C4-2B (cell line): ENCODE results near the gene TALDO1.

ENCODE experiments used
- H3K27ac ChIP-seq: fragments of 450-650 bp; 2 replicates; pipeline ENCODE4 v1.5.1; 2017
- ZFX ChIP-seq: fragments of 450-650 bp; IDR thresholded peaks from 2 replicates; pipeline ENCODE4 v1.6.1; 2017
- TF ChIP-seq, protein P1 (sequence below): fragments of 450-650 bp; conservative IDR thresholded peaks from 2 replicates; pipeline ENCODE4 v1.5.1; 2017; ENCODE audit warnings: mild to moderate bottlenecking

Gene TALDO1

DNA sequence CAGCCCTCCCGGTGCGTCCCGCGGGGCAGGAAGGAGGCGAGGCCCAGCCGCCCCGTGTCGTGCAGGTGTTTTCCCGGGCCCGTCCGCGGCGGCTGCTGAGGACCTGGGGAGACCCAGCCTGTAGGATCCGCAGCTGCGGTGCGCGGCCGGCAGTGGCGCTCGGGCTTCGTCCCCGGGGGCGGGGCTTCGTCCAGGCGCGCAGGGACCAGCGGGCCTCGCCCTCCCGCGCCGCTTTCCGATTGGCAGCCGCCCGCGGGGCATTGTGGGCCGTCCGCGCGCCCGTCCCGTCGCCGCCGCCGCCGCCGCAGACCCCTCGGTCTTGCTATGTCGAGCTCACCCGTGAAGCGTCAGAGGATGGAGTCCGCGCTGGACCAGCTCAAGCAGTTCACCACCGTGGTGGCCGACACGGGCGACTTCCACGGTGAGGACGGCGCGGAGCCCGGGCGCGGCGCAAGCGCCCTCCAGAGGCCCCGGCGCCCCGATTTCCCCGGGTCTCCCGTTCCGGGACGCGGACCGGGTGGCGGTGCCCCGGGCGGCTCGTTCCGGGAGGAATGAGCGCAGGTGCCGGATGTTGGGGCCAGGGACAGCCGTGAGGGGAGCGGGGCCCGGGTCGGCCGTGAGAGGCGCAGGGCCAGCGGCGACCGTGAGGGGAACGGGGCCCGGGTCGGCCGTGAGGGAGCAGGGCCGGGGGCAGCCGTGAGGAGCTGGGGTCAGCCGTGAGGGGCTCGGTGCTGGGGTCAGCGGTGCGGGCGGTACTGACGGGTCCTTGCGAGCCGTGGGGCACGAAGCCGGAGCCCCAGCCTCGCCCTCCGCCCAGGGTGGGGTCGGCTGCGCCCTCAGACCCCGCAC is at the start of gene TALDO1:
TSS of gene TALDO1 (plus strand) at position 307 of the 849 bp plus-strand sequence. CDS start at position 325, 18 bp downstream.
- peak within 1 kb of the TSS; percentile 97 for H3K27ac ChIP-seq
- TF ChIP-seq, protein P1, sequence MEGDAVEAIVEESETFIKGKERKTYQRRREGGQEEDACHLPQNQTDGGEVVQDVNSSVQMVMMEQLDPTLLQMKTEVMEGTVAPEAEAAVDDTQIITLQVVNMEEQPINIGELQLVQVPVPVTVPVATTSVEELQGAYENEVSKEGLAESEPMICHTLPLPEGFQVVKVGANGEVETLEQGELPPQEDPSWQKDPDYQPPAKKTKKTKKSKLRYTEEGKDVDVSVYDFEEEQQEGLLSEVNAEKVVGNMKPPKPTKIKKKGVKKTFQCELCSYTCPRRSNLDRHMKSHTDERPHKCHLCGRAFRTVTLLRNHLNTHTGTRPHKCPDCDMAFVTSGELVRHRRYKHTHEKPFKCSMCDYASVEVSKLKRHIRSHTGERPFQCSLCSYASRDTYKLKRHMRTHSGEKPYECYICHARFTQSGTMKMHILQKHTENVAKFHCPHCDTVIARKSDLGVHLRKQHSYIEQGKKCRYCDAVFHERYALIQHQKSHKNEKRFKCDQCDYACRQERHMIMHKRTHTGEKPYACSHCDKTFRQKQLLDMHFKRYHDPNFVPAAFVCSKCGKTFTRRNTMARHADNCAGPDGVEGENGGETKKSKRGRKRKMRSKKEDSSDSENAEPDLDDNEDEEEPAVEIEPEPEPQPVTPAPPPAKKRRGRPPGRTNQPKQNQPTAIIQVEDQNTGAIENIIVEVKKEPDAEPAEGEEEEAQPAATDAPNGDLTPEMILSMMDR = no peak; the same call in 1 of the 2 replicates
- peak; percentile 54; the same call in 1 of the 2 replicates for TF ChIP-seq ZFX

DNA sequence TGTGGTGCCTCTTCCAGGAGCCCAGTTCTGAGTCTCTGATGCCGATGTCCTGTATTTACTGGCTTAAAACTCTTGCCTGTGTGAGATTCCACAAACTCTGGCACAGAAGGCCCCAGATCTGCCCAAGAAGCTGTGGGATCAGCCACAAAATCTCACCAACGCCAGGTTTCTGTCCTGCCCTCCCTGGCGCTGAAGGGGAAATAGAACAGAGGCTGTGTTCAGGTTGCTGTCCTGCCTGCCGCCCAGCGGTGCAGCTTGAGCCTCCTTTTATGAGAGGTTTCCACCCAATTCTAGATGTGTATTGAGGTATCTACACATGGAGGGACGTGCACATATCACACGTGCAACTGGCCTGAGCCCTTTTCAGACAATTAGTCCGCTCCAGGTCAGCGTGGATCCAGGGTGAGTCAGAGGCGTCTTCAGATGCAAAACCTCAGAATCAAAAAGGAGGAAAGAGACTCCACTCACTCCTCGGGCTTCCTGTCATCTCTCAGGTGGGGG is 49.4 kb upstream of the TALDO1 start:
- TF ChIP-seq, protein P1 = no peak
- no peak for TF ChIP-seq ZFX
- H3K27ac ChIP-seq = no peak overlapping the region

DNA sequence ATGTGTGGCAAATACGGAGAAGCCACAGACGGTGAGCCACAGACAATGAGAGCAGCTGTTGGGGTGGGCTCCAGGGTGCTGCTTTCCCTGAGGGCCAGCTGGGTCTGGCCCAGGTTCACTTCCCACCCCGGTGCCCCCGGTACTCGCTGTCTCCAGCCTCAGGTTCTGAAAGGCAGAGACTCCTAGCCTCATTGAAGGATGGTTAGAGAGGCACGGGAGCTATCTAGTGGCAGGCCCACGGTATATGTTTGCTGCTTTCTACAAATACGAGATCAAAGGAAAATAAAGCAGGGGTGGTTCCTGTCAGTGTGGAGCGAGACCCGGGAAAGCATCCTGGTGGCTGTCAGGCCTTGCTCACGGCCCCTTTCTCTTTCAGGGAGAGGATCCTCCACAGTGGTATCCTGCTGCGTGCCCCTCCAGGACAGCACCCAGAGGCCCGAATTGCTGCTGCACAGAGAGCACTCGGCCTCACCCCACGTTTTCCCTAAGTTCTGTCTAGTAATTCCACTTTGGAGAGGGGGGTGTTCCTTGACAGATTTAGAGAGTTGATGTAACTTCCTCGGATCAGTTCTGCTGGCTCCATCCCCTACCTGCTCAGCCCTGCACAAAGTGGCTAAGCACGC is 48.7 kb upstream of the TALDO1 start:
- no peak overlapping the region for H3K27ac ChIP-seq
- no peak for TF ChIP-seq ZFX
- TF ChIP-seq, protein P1 = no peak

DNA sequence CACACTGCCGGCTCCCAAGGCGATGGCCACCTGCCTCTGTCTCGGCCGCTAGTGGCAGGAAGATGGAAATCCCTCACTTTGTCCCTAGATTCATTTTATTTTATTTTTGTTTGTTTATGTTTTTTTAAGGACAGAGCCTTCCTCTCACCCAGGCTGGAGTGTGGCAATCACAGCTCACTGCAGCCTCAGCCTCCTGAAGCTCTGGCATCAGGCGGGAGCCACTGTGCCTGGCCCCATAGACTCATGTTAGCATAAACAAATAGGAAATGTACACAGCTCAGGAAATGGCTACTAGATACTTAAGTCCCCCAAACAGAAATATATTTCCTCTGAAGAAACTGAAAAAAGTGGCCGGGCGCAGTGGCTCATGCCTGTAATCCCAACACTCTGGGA is 48.2 kb upstream of the TALDO1 start:
- no peak for TF ChIP-seq ZFX
- TF ChIP-seq, protein P1 = no peak
- no peak overlapping the region for H3K27ac ChIP-seq

DNA sequence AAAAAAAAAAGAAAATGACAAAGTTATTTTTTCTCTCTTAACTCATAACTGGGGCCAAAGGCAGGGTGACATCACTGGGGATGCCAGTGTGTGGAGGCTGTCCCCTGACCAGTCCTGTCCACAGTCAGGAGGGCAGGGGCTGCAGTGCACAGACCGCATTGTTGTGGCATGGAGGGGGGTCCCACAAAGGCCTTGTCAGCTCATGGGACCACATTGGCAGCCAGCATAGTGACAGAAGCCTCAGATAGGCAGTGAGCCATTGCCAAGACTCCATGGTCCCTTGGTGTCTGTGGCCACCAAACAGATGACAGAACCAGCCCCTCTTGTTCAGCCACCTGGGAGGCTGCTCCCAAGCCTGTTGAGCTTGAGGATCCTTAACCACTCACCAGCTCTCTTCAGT is 47.5 kb upstream of the TALDO1 start:
- H3K27ac ChIP-seq = no peak overlapping the region
- TF ChIP-seq, protein P1 = no peak
- no peak for TF ChIP-seq ZFX

DNA sequence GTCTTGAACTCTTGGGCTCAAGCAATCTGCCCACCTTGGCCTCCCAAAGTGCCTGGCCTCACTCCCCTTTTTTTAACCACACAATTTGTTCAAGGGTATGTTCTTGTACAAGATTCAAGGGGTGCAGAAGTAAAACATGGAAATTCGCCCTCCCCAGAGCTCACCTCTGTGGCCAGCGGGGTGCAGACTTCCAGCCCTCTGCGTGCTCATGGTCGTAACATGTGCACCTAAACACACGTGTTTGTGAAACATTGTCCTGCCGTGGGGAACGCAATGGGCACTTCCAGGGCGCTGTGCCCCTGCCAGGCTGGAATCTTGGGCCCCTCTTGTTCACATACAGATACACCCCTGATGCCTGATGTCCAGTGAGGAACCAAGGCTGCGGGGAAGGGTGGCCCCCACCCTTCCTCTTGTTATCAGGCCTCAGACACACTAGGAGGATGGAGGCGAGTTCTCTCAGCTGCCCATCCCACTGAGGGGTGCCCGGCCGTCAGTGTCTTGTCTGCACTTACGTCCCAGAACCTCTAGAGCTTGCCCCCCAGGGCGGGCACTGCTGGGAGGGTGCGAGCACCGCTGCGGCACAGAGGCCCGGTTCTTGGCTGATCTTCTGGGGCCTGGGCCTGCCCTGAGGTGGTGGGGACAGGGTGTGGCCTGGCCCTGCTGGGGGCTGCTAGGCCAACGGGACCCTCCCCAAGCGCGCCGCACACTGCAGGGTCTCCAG is 45.4 kb upstream of the TALDO1 start:
- no peak for TF ChIP-seq ZFX
- TF ChIP-seq, protein P1 = no peak
- H3K27ac ChIP-seq = peak overlapping the region; percentile 98
